ENCODE data around the gene ACVR1B.

The ACVR1B gene

DNA sequence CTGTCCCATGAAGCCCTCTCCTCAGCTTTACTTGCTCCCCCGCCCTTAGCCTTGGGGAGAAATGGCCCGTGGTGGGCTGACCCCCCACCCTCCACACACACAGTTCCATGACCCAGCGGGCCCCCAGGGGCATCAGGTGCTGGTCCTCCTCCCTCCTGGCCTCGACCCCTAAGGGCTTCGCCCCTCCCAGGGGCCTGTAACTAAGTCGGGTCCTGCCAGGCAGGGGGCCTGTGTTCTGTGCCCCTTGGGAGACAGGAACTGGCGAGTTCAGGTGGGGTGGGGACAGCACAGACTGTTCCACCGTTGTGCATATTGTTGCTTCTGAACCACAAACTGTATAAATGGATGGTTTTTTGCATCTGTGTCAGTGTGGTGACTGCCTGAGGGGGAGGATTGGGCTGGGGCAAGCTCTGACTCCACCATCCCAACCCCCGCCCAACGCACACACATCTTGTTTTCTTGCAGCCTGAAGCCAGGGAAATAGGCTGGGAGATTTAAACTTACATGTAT is 64.1 kb downstream of the ACVR1B start:
- no peak overlapping the region for H3K4me3 ChIP-seq (ENCODE audit: low read depth, low read length)
- POLR2A ChIA-PET, result no interaction called here
- CTCF ChIA-PET, result interaction anchor here (19.6 to 25.1 kb wide), 3 partner anchors 2 to 25 kb away, joined by 726 to 1081 read pairs (median 1081); partner anchors contain the start of gene TAMALIN
- TF ChIP-seq CTCF (IDR thresholded peaks at IDR 0.05; ENCODE audit: insufficient read depth, low read length, missing control alignments), result no peak
- DNase-seq (ENCODE audit: low read depth, low spot score), result no peak

DNA sequence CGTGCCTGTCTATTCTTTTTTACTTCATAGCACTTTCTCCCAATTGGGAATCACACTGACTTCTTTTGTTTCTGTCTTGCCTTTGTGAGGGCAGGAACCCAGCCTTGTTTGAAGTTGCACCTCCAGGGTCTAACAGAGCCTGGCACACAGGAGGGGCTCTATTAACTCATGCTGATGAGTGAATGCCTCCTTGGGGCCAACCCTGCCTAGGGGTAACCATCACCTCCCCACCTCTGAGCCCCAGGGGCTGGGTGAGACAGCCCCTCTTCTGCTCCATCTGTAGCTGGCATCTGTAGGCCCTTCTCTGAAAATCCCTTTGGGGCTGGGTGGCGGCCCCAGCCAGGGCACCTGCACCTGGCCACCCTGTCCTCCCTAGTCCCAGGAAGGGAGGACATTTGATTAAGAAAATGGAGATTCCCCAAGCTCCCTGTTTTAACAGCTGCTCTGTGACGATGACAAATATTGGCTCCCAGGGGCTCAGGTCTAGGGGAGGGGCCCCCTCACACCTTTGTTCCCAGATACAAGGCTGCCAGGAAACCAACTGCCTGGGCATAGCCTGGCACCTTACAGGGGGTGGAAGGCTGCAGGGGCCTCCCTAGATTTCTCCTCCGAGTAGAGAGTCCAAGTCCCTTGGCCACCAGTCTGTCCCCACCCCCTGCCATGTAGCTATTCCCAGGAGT is 67.1 kb downstream of the ACVR1B start:
- CTCF ChIA-PET, result interaction anchor here (1.4 to 32.6 kb wide), 7 partner anchors 5 to 597 kb away, joined by 3 to 1695 read pairs (median 726); partner anchors contain the start of genes ANKRD33, ATG101, NR4A1 and SMIM41
- H3K4me3 ChIP-seq (ENCODE audit: low read depth, low read length), result no peak overlapping the region
- no peak for DNase-seq (ENCODE audit: low read depth, low spot score)
- POLR2A ChIA-PET, result no interaction called here
- no peak for TF ChIP-seq CTCF (IDR thresholded peaks at IDR 0.05; ENCODE audit: insufficient read depth, low read length, missing control alignments)

- ChIA-PET CTCF (interaction anchor here (0.9 to 32.6 kb wide), 10 partner anchors 5 to 597 kb away, joined by 3 to 1695 read pairs (median 286); partner anchors contain the start of genes ANKRD33, ATG101, NR4A1 and SMIM41), POLR2A (interaction anchor here (0.8 kb wide), 1 partner anchor 11 kb away, joined by 3 read pairs; no protein-coding TSS in a partner anchor)
- no peak for TF ChIP-seq CTCF (IDR thresholded peaks at IDR 0.05; ENCODE audit: insufficient read depth, low read length, missing control alignments)
- H3K4me3 ChIP-seq (ENCODE audit: low read depth, low read length), result no peak overlapping the region
- no peak for DNase-seq (ENCODE audit: low read depth, low spot score)
These were observed 67.7 kb downstream of the ACVR1B start for GRCh38 chr12:52019113-52019770.

DNA sequence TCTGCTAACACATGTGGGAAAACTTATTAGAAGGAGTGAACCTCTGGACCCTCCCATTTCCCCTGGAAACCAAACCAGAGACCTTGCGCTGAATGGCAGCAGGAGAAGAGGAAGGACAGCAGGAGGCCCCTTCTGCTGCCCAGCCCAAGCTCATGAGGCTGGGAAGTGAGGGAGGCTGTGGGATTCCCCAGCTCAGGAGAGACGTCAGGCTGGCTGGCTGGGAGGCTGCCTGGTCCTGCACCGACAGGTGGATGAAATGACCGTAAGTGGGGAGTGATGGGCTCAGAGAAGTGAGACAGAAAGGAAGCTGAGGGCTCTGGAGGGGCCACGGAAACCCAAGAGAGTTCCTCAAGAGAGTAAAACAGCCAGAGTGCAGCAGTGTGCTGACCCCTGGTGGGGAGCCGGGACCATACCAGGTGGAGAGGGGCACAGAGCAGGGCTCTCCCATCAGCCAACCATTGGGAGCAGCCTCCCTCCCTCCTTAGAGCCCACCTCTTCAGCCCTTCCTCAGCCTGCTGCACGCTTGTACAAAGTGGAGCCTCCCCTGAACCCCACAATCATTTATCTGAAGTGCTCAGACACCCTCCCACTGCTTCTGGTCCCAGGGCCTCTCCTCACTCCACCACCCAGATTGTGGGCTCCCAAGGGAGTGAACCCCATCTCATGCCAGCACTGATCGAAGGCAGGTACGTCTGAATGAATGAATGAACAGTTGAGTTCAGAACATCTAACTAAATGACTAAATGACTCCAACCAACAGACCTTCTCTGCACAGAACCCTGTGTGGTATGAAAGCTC is 69.2 kb downstream of the ACVR1B start:
- no peak for DNase-seq (ENCODE audit: low read depth, low spot score)
- CTCF ChIA-PET, result interaction anchor here (0.6 to 32.6 kb wide), 21 partner anchors 4 to 197 kb away, joined by 3 to 1695 read pairs (median 8); partner anchors contain the start of genes ANKRD33, ATG101, NR4A1 and SMIM41
- peak; percentile 85 for TF ChIP-seq CTCF (IDR thresholded peaks at IDR 0.05; ENCODE audit: insufficient read depth, low read length, missing control alignments)
- no peak overlapping the region for H3K4me3 ChIP-seq (ENCODE audit: low read depth, low read length)
- POLR2A ChIA-PET, result interaction anchor here (0.6 kb wide), 1 partner anchor 131 kb away, joined by 3 read pairs; no protein-coding TSS in a partner anchor

GRCh38 chr12:52022841-52023181 is 71.3 kb downstream of the ACVR1B start:
- ChIA-PET CTCF (interaction anchor here (0.6 to 32.6 kb wide), 20 partner anchors 2 to 858 kb away, joined by 3 to 1695 read pairs (median 8); partner anchors contain the start of genes ANKRD33, ATG101, NR4A1 and SMIM41), POLR2A (interaction anchor here (0.6 kb wide), 1 partner anchor 16 kb away, joined by 3 read pairs; the partner anchor contains the start of gene TAMALIN)
- TF ChIP-seq CTCF (IDR thresholded peaks at IDR 0.05; ENCODE audit: insufficient read depth, low read length, missing control alignments), result no peak
- DNase-seq (ENCODE audit: low read depth, low spot score), result no peak
- peak overlapping the region; percentile 59 for H3K4me3 ChIP-seq (ENCODE audit: low read depth, low read length)

Data from AG04449 (cell line).